HFFc6 (cell line): ENCODE data around the gene NME3. TPM values are rescaled to one million over a fixed set of nuclear protein-coding genes. Genes with fewer than 3 reads are reported as not detected.

Source experiments
- DNase-seq: peaks from one replicate; pipeline ENCODE4 v3.0.0-alpha.2; 2018
- H3K27ac Mint-ChIP-seq: 2 replicates; pipeline ENCODE4 v1.8.0; 2020; ENCODE audit warnings: mild to moderate bottlenecking, mixed read lengths
- H3K27me3 Mint-ChIP-seq: 2 replicates; pipeline ENCODE4 v1.8.0; 2021; ENCODE audit warnings: mild to moderate bottlenecking, moderate library complexity, mixed read lengths; ENCODE audit not compliant: insufficient read depth
- H3K36me3 Mint-ChIP-seq: 2 replicates; pipeline ENCODE4 v1.8.0; 2021; ENCODE audit warnings: low read depth, mixed read lengths
- H3K4me1 Mint-ChIP-seq: 2 replicates; pipeline ENCODE4 v1.8.0; 2020; ENCODE audit warnings: low read depth, mixed read lengths
- H3K4me3 Mint-ChIP-seq: 2 replicates; pipeline ENCODE4 v1.8.0; 2020; ENCODE audit warnings: mild to moderate bottlenecking, moderate library complexity, mixed read lengths
- H3K9me3 Mint-ChIP-seq: 2 replicates; pipeline ENCODE4 v1.8.0; 2020; ENCODE audit warnings: mild to moderate bottlenecking, mixed read lengths
- CTCF ChIP-seq: fragments of 200-600 bp; sonication (generic); IDR thresholded peaks from 2 replicates; pipeline ENCODE4 v1.5.0; 2021; ENCODE audit warnings: antibody characterized with exemption, mild to moderate bottlenecking
- total RNA-seq, 6 experiments: library from RNA; stranded (reverse); fragmentation: NEBNext Ultra II Directional; extraction: Animal tissue kit (Norgen Biotek cat#: 25700); gene quantifications; 2 replicates in 1 of 6; 3 replicates in 5 of 6; pipeline ENCODE4 v1.2.3, GENCODE V29; 2021

Gene NME3
- total RNA-seq, 6 experiments from 2014 or later = 28.2 to 61.0 (median 31.3) TPM

- Mint-ChIP-seq H3K9me3 (no peaks in the 10 kb centered on the region), H3K27me3 (peaks cover 2% of the 10 kb centered on the region; the same call in 1 of the 2 replicates), H3K36me3 (peaks cover 4% of the 10 kb centered on the region; the same call in 1 of the 2 replicates), H3K4me3 (no peak overlapping the region), H3K27ac (no peak overlapping the region), H3K4me1 (no peaks in the 10 kb centered on the region)
- no peak for TF ChIP-seq CTCF
- no peak for DNase-seq
Observed at GRCh38 chr16:1789643-1790045, 18.3 kb upstream of the NME3 start.

GRCh38 chr16:1788708-1789100 lies 17.4 kb upstream of the NME3 start:
- no peak overlapping the region for H3K4me3 Mint-ChIP-seq
- H3K27ac Mint-ChIP-seq = no peak overlapping the region

GRCh38 chr16:1788095-1788707 lies 16.9 kb upstream of the NME3 start:
- peaks cover 4% of the 10 kb centered on the region; the same call in 1 of the 2 replicates for H3K4me1 Mint-ChIP-seq
- H3K9me3 Mint-ChIP-seq = no peaks in the 10 kb centered on the region
- H3K27ac Mint-ChIP-seq = no peak overlapping the region
- no peak for DNase-seq
- H3K27me3 Mint-ChIP-seq = peaks cover 2% of the 10 kb centered on the region; the same call in 1 of the 2 replicates
- no peak overlapping the region for H3K4me3 Mint-ChIP-seq
- TF ChIP-seq CTCF = no peak
- H3K36me3 Mint-ChIP-seq = peaks cover 4% of the 10 kb centered on the region; the same call in 1 of the 2 replicates

More at GRCh38 chr16:1788708-1789100, 17.4 kb upstream of the NME3 start:
- no peaks in the 10 kb centered on the region for H3K9me3 Mint-ChIP-seq
- TF ChIP-seq CTCF = no peak
- no peak for DNase-seq
- peaks cover 2% of the 10 kb centered on the region; the same call in 1 of the 2 replicates for H3K27me3 Mint-ChIP-seq
- H3K36me3 Mint-ChIP-seq = peaks cover 4% of the 10 kb centered on the region; the same call in 1 of the 2 replicates
- no peaks in the 10 kb centered on the region for H3K4me1 Mint-ChIP-seq

GRCh38 chr16:1787322-1788094 lies 16.2 kb upstream of the NME3 start:
- TF ChIP-seq CTCF = no peak
- Mint-ChIP-seq H3K4me1 (peaks cover 5% of the 10 kb centered on the region; the same call in 1 of the 2 replicates), H3K4me3 (no peak overlapping the region), H3K9me3 (no peaks in the 10 kb centered on the region), H3K36me3 (peaks cover 4% of the 10 kb centered on the region; the same call in 1 of the 2 replicates), H3K27me3 (peaks cover 4% of the 10 kb centered on the region), H3K27ac (no peak overlapping the region)
- no peak for DNase-seq

- no peak for TF ChIP-seq CTCF
- peaks cover 6% of the 10 kb centered on the region for H3K27me3 Mint-ChIP-seq
- peaks cover 4% of the 10 kb centered on the region; the same call in 1 of the 2 replicates for H3K36me3 Mint-ChIP-seq
- no peak for DNase-seq
- no peak overlapping the region for H3K27ac Mint-ChIP-seq
- peaks cover 5% of the 10 kb centered on the region; the same call in 1 of the 2 replicates for H3K4me1 Mint-ChIP-seq
- no peaks in the 10 kb centered on the region for H3K9me3 Mint-ChIP-seq
- no peak overlapping the region for H3K4me3 Mint-ChIP-seq
Observed at GRCh38 chr16:1787056-1787321, 15.6 kb upstream of the NME3 start.
